ENCODE measurements around the gene AVP. TPM values are rescaled to one million over a fixed set of nuclear protein-coding genes. Genes with fewer than 3 reads are reported as not detected.

The AVP gene
- total RNA-seq, 1 donor = not detected

- no peak for DNase-seq (ENCODE audit: low read depth)
- no peak for TF ChIP-seq CTCF (IDR thresholded peaks at IDR 0.05; ENCODE audit: insufficient read depth, low read length)
- H3K4me3 ChIP-seq (ENCODE audit: low read depth, low read length) = no peak overlapping the region
Observed at GRCh38 chr20:3039426-3039825, 45.1 kb downstream of the AVP start.

GRCh38 chr20:3038454-3038853 is 46.1 kb downstream of the AVP start:
- DNase-seq (ENCODE audit: low read depth) = no peak
- no peak for TF ChIP-seq CTCF (IDR thresholded peaks at IDR 0.05; ENCODE audit: insufficient read depth, low read length)
- no peak overlapping the region for H3K4me3 ChIP-seq (ENCODE audit: low read depth, low read length)

GRCh38 chr20:3037654-3038053 is 46.9 kb downstream of the AVP start:
- TF ChIP-seq CTCF (IDR thresholded peaks at IDR 0.05; ENCODE audit: insufficient read depth, low read length) = no peak
- no peak overlapping the region for H3K4me3 ChIP-seq (ENCODE audit: low read depth, low read length)
- DNase-seq (ENCODE audit: low read depth) = no peak

- DNase-seq (ENCODE audit: low read depth) = no peak
- no peak for TF ChIP-seq CTCF (IDR thresholded peaks at IDR 0.05; ENCODE audit: insufficient read depth, low read length)
- no peak overlapping the region for H3K4me3 ChIP-seq (ENCODE audit: low read depth, low read length)
Observed at GRCh38 chr20:3032624-3033023, 51.9 kb downstream of the AVP start.

Other genes with a start within 250 kb of the AVP start
- gene PCED1A, start 244.1 kb downstream of the AVP start, total RNA-seq (ENCODE audit: low replicate concordance) = 21.1 and 31.0 TPM in 2 replicates
- 31.6 and 32.0 TPM in 2 replicates for gene VPS16, start 244.0 kb downstream of the AVP start, total RNA-seq (ENCODE audit: low replicate concordance)
- 10.5 and 75.1 TPM in 2 replicates for gene PTPRA, start 211.2 kb downstream of the AVP start, total RNA-seq (ENCODE audit: low replicate concordance)
- gene GNRH2, start 41.1 kb downstream of the AVP start, total RNA-seq (ENCODE audit: low replicate concordance) = not detected in 2 replicates
- gene MRPS26, start 38.7 kb downstream of the AVP start, total RNA-seq (ENCODE audit: low replicate concordance) = 19.1 and 52.3 TPM in 2 replicates
- not detected in 2 replicates for gene OXT, start 13.1 kb downstream of the AVP start, total RNA-seq (ENCODE audit: low replicate concordance)
- gene FASTKD5, start 75.1 kb upstream of the AVP start, total RNA-seq (ENCODE audit: low replicate concordance) = 6.5 and 11.8 TPM in 2 replicates
- gene UBOX5, start 75.1 kb upstream of the AVP start, total RNA-seq (ENCODE audit: low replicate concordance) = 0.82 and 4.4 TPM in 2 replicates
- 3.6 and 11.6 TPM in 2 replicates for gene LZTS3, start 88.8 kb upstream of the AVP start, total RNA-seq (ENCODE audit: low replicate concordance)
- gene DDRGK1, start 120.0 kb upstream of the AVP start, total RNA-seq (ENCODE audit: low replicate concordance) = 24.9 and 64.0 TPM in 2 replicates
- gene ITPA, start 124.8 kb upstream of the AVP start, total RNA-seq (ENCODE audit: low replicate concordance) = 26.2 and 36.2 TPM in 2 replicates
- 0.49 and 0.63 TPM in 2 replicates for gene SLC4A11, start 154.5 kb upstream of the AVP start, total RNA-seq (ENCODE audit: low replicate concordance)